Small intestine (tissue), 7 donors: Measurements from ENCODE around the gene PHYHIPL. TPM values are rescaled to one million over a fixed set of nuclear protein-coding genes. Genes with fewer than 3 reads are reported as not detected.

Experiments used
- DNase-seq, 2 donors: peaks; one replicate each; pipeline versions ENCODE4 v3.0.0 to v3.0.0-alpha.2; 2013
- FAIRE-seq: peaks from 2 replicates; lab custom pipeline; 2012; peaks lifted over from hg19 to GRCh38; lab: Jason Lieb, UNC
- H3K27ac ChIP-seq, 3 donors: one replicate each; pipeline ENCODE4 v1.5.1; 2013; ENCODE audit warnings: low read length in 2 of 3, mild to moderate bottlenecking in 2 of 3, control low read depth in 1 of 3, inconsistent platforms in 1 of 3, low read depth in 1 of 3, moderate library complexity in 1 of 3
- H3K27me3 ChIP-seq, 3 donors: one replicate each; pipeline ENCODE4 v1.6.1; 2013; ENCODE audit warnings: low read length in 3 of 3, inconsistent platforms in 1 of 3; ENCODE audit not compliant: control insufficient read depth in 3 of 3, insufficient read depth in 3 of 3
- H3K36me3 ChIP-seq, 3 donors: one replicate each; pipeline ENCODE4 v1.6.1; 2013; ENCODE audit warnings: low read length in 3 of 3, inconsistent platforms in 1 of 3, low read depth in 1 of 3, mild to moderate bottlenecking in 1 of 3, moderate library complexity in 1 of 3; ENCODE audit not compliant: control insufficient read depth in 3 of 3, insufficient read depth in 2 of 3
- H3K4me1 ChIP-seq, 3 donors: one replicate each; pipeline ENCODE4 v1.6.1; 2013; ENCODE audit warnings: low read length in 2 of 3, inconsistent platforms in 1 of 3, low read depth in 1 of 3, mild to moderate bottlenecking in 1 of 3, moderate library complexity in 1 of 3; ENCODE audit not compliant: control insufficient read depth in 3 of 3, insufficient read depth in 2 of 3
- H3K4me3 ChIP-seq, 3 donors: one replicate each; pipeline ENCODE4 v1.5.1; 2013; ENCODE audit warnings: low read length in 3 of 3, control low read depth in 1 of 3, inconsistent platforms in 1 of 3, low read depth in 1 of 3, mild to moderate bottlenecking in 1 of 3, moderate library complexity in 1 of 3
- H3K9me3 ChIP-seq, 2 donors: one replicate each; pipeline ENCODE4 v1.6.1; 2013; ENCODE audit warnings: low read depth in 1 of 2, low read length in 1 of 2; ENCODE audit not compliant: control insufficient read depth in 2 of 2, insufficient read depth in 1 of 2
- whole genome bisulfite sequencing, 3 donors: extraction: QIAGEN DNeasy Blood & Tissue Kit; methylation state at CpG; one replicate each; pipeline ENCODE4 v1.1.7; 2013; 5-methylcytosine and 5-hydroxymethylcytosine counted together
- polyA plus RNA-seq, 4 donors: library from polyadenylated mRNA; stranded (reverse) in 3 of 4; unstranded in 1 of 4; fragments of 200-250 nt in 3 of 4; fragments of 120-200 nt in 1 of 4; gene quantifications; one replicate each; pipeline versions ENCODE4 v1.2.1 to v1.2.3, GENCODE V29; 2013
- donor health status: healthy with polysubstance abuse.
- donor health status: control.
- donor health status: control.
- donor health status: Bipolar disorder and iron deficiency.
- donor health status: healthy.

PHYHIPL gene
- polyA plus RNA-seq, 4 donors, result 7.0 to 19.7 (median 15.1) TPM

GRCh38 chr10:59243611-59244195 is 67.3 kb downstream of the PHYHIPL start:
- DNase-seq, result no peak
- Histone ChIP-seq H3K4me3 (no peak overlapping the region), H3K27me3 (no peaks in the 10 kb centered on the region), H3K36me3 (peaks cover 0 to 7% (median 3%) of the 10 kb centered on the region in 3 donors), H3K27ac (no peak overlapping the region), H3K9me3 (peaks cover 0 to 6% of the 10 kb centered on the region in 2 donors), H3K4me1 (no peaks in the 10 kb centered on the region)
- FAIRE-seq, result no peak
- WGBS, 3 donors, result 93 to 100% (median 99%) methylated on average over 2 of the region's 2 CpGs

GRCh38 chr10:59244871-59245270 is 68.4 kb downstream of the PHYHIPL start:
- FAIRE-seq, result no peak
- no peak overlapping the region for H3K4me3 ChIP-seq
- H3K9me3 ChIP-seq, result no peaks in the 10 kb centered on the region
- DNase-seq, result no peak
- H3K36me3 ChIP-seq, result peaks cover 3 to 7% (median 3%) of the 10 kb centered on the region in 3 donors
- H3K27ac ChIP-seq, result no peak overlapping the region
- H3K4me1 ChIP-seq, result no peaks in the 10 kb centered on the region
- H3K27me3 ChIP-seq, result no peaks in the 10 kb centered on the region
- WGBS, 3 donors, result 94 to 95% (median 95%) methylated on average over 1 of the region's 1 CpG

GRCh38 chr10:59245686-59246085 is 69.2 kb downstream of the PHYHIPL start:
- FAIRE-seq, result no peak
- H3K4me1 ChIP-seq, result no peaks in the 10 kb centered on the region
- no peak overlapping the region for H3K27ac ChIP-seq
- no peaks in the 10 kb centered on the region for H3K9me3 ChIP-seq
- no peak for DNase-seq
- WGBS, 3 donors, result 61 to 64% (median 64%) methylated on average over 1 of the region's 1 CpG
- H3K4me3 ChIP-seq, result no peak overlapping the region
- peaks cover 3 to 7% (median 5%) of the 10 kb centered on the region in 3 donors for H3K36me3 ChIP-seq
- H3K27me3 ChIP-seq, result no peaks in the 10 kb centered on the region

DNA sequence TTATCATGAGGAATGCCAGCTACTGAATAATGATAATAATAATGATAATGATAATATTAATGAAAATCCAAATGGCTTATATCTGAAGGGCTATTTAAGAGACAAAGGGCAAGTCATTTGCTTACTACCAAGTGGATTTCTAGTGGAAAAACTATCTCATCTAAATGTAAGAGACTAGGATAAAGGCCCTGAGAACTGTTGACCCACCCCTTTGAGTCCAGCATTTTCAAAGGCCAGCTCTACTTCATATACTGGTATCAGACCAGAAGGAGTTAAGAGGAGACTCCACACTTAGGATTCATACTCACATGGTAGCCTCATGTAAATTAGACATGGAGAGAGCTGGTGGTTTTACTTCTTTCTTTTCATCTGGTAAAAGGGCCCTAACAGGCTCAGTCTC is 76.0 kb downstream of the PHYHIPL start:
- Histone ChIP-seq H3K27me3 (no peaks in the 10 kb centered on the region), H3K4me1 (no peaks in the 10 kb centered on the region), H3K36me3 (peaks cover 2 to 3% (median 2%) of the 10 kb centered on the region in 3 donors), H3K9me3 (no peaks in the 10 kb centered on the region), H3K27ac (no peak overlapping the region), H3K4me3 (no peak overlapping the region)
- FAIRE-seq, result no peak
- no peak for DNase-seq

DNA sequence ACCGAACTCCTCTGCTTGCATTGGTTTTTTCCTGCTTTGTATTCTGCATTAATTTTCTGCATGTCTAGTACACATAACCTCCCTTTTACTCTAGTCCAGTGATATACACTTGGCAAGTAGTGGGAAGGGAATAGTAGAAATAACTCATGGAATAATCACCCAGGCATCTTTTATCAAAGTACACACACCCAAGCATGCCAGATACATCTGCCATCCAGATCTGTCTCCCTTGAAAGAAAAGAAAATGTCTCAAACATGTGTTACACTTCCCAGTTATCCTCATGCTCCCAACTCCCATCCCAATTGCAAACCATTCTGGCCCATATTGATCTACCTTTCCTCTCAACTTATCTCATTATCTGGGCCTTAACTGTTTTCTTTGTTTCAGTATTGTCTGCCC is 79.0 kb downstream of the PHYHIPL start:
- Histone ChIP-seq H3K36me3 (peaks cover 0 to 2% (median under 1%) of the 10 kb centered on the region in 3 donors), H3K4me1 (no peaks in the 10 kb centered on the region), H3K27ac (no peak overlapping the region), H3K27me3 (no peaks in the 10 kb centered on the region), H3K9me3 (no peaks in the 10 kb centered on the region), H3K4me3 (no peak overlapping the region)
- no peak for FAIRE-seq
- no peak for DNase-seq
- 96 to 97% (median 97%) methylated on average over 1 of the region's 1 CpG for WGBS, 3 donors

GRCh38 chr10:59257224-59257623 is 80.8 kb downstream of the PHYHIPL start:
- Histone ChIP-seq H3K27me3 (no peaks in the 10 kb centered on the region), H3K4me1 (no peaks in the 10 kb centered on the region), H3K4me3 (no peak overlapping the region), H3K36me3 (no peaks in the 10 kb centered on the region), H3K9me3 (no peaks in the 10 kb centered on the region), H3K27ac (no peak overlapping the region)
- DNase-seq (no peak), FAIRE-seq (no peak)
- WGBS, 3 donors, result 92 to 100% (median 95%) methylated on average over 1 of the region's 1 CpG

DNA sequence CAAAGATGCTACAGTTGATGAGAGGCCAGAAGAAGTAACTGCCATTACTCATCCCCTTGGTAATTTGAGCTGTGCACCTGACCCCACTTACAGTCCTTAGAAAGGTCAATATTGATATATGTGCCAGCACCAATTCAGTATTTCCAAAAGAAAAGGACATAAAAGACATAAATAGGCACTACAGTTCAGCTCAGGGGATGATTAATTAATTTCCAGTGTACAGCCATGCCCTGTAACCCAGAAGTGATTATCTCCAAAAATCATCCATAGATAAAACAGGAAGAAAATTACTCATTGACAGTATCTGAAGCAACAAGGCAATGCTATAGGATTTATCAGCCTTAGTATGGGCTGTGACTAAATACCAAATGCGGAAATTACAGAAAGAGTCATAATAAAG is 82.4 kb downstream of the PHYHIPL start:
- no peaks in the 10 kb centered on the region for H3K27me3 ChIP-seq
- no peak for DNase-seq
- no peak for FAIRE-seq
- H3K9me3 ChIP-seq, result no peaks in the 10 kb centered on the region
- WGBS, 3 donors, result 89 to 97% (median 96%) methylated on average over 1 of the region's 1 CpG
- H3K36me3 ChIP-seq, result no peaks in the 10 kb centered on the region
- H3K4me3 ChIP-seq, result no peak overlapping the region
- H3K4me1 ChIP-seq, result no peaks in the 10 kb centered on the region
- no peak overlapping the region for H3K27ac ChIP-seq

- DNase-seq (no peak), FAIRE-seq (no peak)
- 55 to 74% (median 61%) methylated on average over 4 to 5 of the region's 5 CpGs for WGBS, 3 donors
- Histone ChIP-seq H3K9me3 (no peaks in the 10 kb centered on the region), H3K36me3 (peaks cover 0 to 2% (median 0%) of the 10 kb centered on the region in 3 donors), H3K4me1 (no peaks in the 10 kb centered on the region), H3K27me3 (no peaks in the 10 kb centered on the region), H3K27ac (no peak overlapping the region), H3K4me3 (no peak overlapping the region)
Measured at GRCh38 chr10:59265141-59265540, 88.7 kb downstream of the PHYHIPL start.

DNA sequence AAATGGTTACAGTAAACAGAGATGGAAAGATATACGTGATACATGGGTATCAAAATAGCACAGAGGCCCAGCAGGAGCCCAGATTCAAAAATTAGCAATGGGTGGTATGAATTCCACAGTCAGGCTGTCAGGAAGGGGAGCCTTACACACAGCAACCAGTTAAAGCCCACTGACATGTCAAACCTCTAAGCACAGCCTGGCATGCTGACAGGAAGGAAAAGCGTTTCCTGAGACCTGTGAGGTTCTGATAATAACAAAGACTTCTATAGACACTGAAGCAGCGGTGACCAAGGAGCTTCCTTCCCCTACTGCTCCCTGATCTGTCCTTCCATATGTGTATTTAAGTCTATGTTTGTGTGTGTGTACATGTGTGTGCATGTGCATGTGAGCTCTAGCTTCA is 89.9 kb downstream of the PHYHIPL start:
- no peak for FAIRE-seq
- Histone ChIP-seq H3K27me3 (no peaks in the 10 kb centered on the region), H3K27ac (no peak overlapping the region), H3K4me3 (no peak overlapping the region), H3K4me1 (no peaks in the 10 kb centered on the region), H3K9me3 (no peaks in the 10 kb centered on the region), H3K36me3 (peaks cover 0 to 2% (median 0%) of the 10 kb centered on the region in 3 donors)
- DNase-seq, result no peak
- WGBS, 3 donors, result 57 to 91% (median 61%) methylated on average over 3 of the region's 3 CpGs
